GM20431 (cell line): Measurements from ENCODE around the gene SLC25A12.
"Not testable (repeated sequence)": the region's sequence is repeated elsewhere in the genome, so short reads cannot be mapped to it uniquely, and the experiment has no call there.

Experiments
- in situ Hi-C: fragments of 300-500 bp; cut with MseI, MboI; formaldehyde crosslinking; loops from one replicate; pipeline ENCODE4 v1.15.0; 2020; ENCODE audit warnings: low sequenced_read_pairs; ENCODE audit not compliant: unreplicated experiment

The SLC25A12 gene

GRCh38 chr2:171793691-171794678 lies 100.1 kb downstream of the SLC25A12 start:
- in situ Hi-C loops, result no loop called here

- in situ Hi-C loops, result no loop called here
Observed at GRCh38 chr2:171792886-171793580, 101.0 kb downstream of the SLC25A12 start.

- in situ Hi-C loops, result no loop called here
Observed at GRCh38 chr2:171792157-171792556, 101.9 kb downstream of the SLC25A12 start.

GRCh38 chr2:171791361-171791760 lies 102.7 kb downstream of the SLC25A12 start:
- in situ Hi-C loops, result no loop called here

GRCh38 chr2:171789956-171790355 lies 104.1 kb downstream of the SLC25A12 start:
- in situ Hi-C loops, result no loop called here

- in situ Hi-C loops, result no loop called here
Observed at GRCh38 chr2:171788316-171788993, 105.6 kb downstream of the SLC25A12 start.

GRCh38 chr2:171787333-171788072 lies 106.5 kb downstream of the SLC25A12 start:
- in situ Hi-C loops, result no loop called here

- in situ Hi-C loops, result no loop called here
Observed at GRCh38 chr2:171785450-171785849, 108.6 kb downstream of the SLC25A12 start.

- in situ Hi-C loops, result no loop called here
Observed at GRCh38 chr2:171778515-171778914, 115.5 kb downstream of the SLC25A12 start.

- in situ Hi-C loops, result not testable (repeated sequence)
Observed at GRCh38 chr2:171774581-171774980, 119.5 kb downstream of the SLC25A12 start.

GRCh38 chr2:171772373-171772772 lies 121.7 kb downstream of the SLC25A12 start:
- in situ Hi-C loops, result no loop called here

- in situ Hi-C loops, result no loop called here
Observed at GRCh38 chr2:171771463-171771862, 122.6 kb downstream of the SLC25A12 start.

- in situ Hi-C loops, result no loop called here
Observed at GRCh38 chr2:171763602-171764001, 130.4 kb downstream of the SLC25A12 start.

- in situ Hi-C loops, result no loop called here
Observed at GRCh38 chr2:171762879-171763573, 131.0 kb downstream of the SLC25A12 start.

GRCh38 chr2:171761176-171761575 lies 132.9 kb downstream of the SLC25A12 start:
- in situ Hi-C loops, result not testable (repeated sequence)

- in situ Hi-C loops, result not testable (repeated sequence)
Observed at GRCh38 chr2:171758762-171759161, 135.3 kb downstream of the SLC25A12 start.

- in situ Hi-C loops, result no loop called here
Observed at GRCh38 chr2:171754254-171754939, 139.6 kb downstream of the SLC25A12 start.

GRCh38 chr2:171747371-171747770 lies 146.7 kb downstream of the SLC25A12 start:
- in situ Hi-C loops, result no loop called here

- in situ Hi-C loops, result no loop called here
Observed at GRCh38 chr2:171745806-171746205, 148.2 kb downstream of the SLC25A12 start.
